ENCODE results near the gene EPB41L1.

Gene EPB41L1

DNA sequence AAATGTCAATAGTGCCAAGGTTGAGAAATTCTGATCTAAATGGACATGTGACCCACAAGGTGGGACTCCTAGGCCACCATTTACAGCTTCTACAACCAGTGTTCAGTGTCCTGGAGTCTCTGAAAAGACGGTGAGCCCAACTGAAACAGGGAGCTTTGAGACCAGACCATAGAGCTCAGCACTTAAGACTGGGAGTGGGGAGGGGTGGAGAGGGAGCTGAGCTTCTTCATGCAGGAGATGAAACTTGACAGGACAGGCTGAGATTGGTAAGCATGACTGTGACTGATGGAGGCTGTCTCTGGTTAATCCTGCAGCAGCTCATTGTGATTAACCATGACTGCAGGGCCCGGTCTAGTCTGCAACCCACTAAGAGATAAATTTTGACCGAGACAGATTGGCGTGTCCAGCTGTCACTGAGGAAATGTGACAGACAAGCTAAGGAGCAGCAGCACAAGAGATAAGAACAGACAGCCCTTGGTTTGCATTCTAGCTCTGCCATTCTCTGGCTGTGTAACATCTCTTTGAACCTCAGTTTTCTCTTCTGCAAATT lies 80.3 kb downstream of the EPB41L1 start:
- no peak for DNase-seq

DNA sequence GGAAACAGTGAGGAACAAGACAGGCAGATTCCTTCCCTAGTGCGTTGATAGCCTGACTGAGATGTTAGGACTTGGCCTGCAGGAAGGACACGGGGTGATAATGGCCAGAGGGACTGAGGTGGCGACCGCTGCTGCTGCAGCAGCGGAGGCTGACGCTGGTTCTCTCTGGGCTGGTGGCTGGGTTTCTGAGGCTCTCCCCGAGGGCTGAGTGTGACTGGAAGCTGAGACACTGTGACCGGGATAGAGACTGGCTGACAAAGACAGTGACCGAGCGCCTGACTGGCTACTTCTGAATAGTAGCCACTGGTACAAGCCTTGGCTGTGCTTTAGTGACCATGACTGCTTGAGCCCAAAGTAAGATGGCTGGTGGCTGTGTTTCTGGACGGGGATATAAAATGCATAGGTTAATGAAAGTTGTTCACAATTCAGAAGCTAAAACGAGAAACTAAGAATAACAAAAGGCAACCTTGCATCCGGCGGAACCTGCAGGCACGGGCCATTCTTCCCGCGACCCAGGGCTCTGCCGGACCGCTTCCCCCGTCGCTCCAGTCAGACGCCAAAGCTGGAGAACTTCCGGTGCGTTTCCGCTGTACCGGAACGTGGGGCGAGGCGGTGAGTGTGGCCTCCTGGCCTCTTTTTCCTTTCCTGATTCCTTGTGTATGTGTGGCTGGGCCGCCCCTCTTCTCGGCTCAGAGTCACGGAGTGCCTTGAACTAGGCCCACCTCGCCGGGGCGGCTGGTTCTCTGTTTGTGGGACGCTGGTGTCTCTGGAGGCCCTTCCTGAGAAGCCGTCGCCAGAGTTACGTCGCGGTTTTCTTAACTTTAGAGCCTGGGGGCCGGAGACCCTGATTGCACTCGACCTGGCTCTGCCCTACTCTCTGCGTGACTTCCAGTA lies 81.6 kb downstream of the EPB41L1 start, which contains the start of gene AAR2:
Gene AAR2, plus strand, starts transcription at position 587 of the 894 bp plus-strand sequence. CDS start 3,391 bp downstream, outside the sequence.
- peak; percentile 68 to 77 for DNase-seq

DNA sequence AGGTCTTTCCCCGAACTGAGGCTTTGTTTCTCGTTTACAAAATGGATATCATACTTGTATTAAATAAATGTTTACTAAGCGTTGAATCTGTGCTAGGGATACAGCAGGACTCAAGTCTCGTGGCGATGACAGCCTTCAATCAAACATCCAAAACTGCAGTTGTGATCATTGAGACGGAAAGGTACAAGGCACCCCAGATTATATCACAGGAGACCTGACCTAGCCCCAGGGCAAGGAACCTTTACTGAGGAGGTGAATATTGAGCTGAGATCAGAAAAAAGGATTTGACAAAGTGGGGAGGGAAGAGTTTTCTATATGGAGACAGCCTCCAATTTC lies 82.2 kb downstream of the EPB41L1 start:
- no peak for DNase-seq

DNA sequence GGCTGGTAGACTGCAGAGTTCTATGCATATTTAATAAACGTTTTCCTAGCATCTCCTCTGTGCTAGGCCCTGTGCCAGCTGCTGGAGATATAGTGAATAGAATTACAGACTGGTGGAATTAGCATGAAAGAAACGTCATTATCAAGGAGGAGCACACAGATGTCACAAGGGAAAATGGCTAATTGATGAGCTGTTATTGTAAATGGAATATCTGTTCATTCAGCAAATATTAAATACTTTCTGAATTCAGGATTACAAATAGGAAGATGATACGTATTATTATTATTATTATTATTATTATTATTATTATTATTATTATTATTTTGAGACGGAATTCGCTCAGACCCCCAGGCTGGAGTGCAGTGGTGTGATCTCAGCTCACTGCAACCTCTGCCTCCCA lies 82.9 kb downstream of the EPB41L1 start:
- DNase-seq, result no peak

DNA sequence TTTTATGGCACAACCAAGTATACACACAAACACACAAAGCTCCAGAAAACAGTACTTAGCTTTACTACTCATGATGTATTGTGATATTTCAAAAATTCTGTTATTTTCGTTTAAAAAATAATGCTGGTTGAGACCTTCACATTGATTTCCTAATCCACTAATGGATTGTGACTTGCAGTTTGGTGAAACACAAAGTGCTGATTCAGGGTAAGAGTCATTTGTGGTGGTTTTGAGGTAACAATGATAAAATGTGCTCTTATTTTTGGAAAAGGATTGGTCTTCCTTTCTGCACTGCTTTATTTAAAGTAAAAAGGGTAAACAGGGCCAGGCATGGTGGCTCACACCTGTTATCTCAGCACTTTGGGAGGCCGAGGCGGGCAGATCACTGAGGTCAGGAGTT lies 83.6 kb downstream of the EPB41L1 start:
- no peak for DNase-seq

DNA sequence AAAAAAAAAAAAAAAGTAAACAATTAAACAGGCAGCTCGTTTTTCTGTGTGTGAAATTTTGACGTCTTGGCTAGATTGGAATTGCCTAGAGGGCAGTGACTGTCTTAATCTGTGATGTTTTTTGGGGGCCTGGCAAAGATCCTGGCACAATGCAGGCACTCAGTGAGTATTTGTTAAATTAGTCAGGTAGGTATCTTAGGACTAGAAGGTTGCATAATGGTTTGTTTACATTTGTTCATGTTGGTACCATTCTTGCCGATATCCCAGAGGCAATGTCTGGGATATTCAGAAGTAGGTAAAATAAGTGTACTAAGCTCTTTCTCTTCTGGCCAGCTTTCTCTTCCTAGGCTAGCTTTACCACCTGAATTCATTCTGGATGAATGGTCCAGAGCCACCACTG lies 84.2 kb downstream of the EPB41L1 start:
- no peak for DNase-seq

DNA sequence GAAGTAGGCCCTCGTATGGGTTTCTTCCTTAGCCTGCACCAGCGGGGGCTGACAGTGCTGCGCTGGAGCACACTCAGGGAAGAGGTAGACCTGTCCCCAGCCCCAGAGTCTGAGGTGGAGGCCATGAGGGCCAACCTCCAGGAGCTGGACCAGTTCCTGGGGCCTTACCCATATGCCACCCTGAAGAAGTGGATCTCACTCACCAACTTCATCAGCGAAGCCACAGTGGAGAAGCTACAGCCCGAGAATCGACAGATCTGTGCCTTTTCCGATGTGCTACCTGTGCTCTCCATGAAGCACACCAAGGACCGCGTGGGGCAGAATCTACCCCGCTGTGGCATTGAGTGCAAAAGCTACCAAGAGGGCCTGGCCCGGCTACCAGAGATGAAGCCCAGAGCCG lies 85.5 kb downstream of the EPB41L1 start:
- no peak for DNase-seq

DNA sequence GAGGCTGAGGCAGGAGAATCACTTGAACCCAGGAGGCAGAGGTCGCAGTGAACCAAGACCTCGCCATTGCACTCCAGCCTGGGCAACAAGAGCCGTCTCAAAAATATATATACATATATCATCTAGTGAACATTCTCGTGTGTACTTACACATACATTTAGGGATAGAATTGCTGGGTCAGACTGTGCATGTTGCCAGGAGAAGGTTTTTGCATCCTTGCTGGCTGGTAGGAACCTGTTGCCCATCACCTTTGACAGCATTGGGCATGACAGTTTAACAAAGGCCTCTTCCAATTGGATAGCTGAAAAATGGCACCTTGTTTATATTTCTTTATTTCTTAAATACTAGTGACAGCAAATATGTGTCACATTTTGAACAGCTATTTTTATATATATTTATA lies 87.1 kb downstream of the EPB41L1 start:
- no peak for DNase-seq

DNA sequence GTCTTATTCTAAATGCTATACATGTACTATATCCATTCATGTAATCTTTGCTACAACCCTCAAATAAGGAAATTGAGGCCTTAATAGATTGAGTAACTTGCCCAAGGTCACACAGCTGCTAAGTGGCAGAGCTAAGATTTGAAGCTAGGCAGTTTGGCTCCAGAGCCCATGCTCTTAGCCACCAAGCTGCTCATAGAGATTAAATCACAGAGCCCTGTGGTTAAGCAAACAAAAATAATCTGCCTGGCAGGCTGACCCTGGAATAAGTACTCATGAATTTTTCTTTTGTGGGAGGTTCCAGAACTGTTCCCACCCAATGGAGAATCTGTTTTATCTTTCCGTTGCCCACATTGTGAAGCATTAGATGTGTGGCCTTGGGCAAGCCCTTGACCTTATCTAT lies 89.2 kb downstream of the EPB41L1 start:
- DNase-seq, result no peak

DNA sequence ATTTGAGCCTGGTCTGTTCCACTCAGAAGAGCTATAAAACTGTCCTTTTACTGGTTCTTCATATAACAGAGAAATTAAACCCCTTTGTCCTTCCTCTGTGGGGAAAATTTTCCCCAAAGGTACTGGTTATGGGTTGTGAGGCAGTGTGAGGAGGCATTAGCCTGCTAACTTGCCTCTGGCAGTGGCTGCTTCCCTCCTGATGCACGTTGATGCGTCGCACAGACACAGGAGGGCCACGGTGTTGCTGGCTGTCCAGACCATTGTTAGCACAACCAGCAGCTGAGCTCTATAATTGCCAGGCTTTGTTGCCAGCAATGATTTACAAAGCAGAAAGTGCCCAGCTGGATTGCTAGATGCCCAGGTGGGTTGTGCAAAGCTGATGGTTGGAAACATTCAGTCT lies 91.9 kb downstream of the EPB41L1 start:
- DNase-seq, result no peak

DNA sequence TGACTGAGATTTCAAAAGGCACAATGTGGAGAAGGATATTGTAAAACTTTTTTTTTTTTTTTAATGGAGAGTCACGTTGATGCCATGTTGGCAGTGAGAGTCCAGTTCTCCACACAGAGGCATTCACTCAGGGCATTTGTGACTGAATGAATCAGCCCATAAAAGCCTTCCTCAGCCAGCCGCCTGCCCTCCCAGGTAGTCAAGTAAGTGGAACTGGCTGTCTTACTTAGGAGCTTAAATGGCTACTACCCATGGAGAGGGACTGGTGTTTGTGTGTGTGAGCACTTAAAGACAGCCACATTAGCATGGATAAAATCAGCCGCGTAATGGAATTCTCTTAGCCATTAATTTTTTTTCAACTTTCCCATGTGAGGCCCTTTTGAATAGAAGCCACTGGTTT lies 94.3 kb downstream of the EPB41L1 start:
- no peak for DNase-seq

DNA sequence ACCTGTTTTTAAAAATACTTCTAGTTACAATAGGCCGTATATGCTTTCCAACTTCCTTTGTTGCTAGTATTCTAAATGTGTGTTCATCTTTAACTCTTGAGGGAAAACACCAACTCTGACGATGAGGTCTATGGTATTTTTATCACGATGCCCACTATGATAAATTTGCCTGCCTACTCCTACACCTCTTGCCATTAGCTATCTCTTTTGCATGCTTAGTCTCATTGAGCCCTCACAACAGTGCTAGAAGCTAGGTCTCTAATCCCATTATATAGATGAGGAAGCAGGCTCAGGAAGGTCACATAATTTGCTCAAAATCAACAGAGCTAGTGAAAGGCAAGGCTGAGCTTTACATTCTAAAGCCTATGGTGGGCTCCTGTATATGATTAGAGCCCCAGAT lies 94.9 kb downstream of the EPB41L1 start:
- DNase-seq, result no peak

DNA sequence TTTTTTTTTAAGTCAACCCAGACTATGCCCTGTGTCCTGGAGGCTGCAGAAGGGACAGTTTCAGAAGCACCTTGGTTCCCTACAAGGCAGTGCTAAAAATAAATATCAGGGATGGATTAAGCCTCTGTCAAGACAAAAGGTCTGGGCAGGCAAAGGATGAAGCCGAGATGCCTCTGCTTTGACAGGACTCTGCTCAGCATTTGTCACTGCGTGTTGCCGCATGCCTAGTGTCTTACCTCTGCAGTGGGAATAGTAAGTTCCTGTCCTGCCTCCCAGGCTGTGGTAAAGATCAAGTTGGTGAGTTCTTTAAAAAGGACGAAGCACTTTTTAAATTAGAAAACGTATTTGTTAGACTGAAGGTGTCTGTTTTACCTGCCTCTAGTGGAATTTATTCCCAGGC lies 96.9 kb downstream of the EPB41L1 start:
- no peak for DNase-seq

DNA sequence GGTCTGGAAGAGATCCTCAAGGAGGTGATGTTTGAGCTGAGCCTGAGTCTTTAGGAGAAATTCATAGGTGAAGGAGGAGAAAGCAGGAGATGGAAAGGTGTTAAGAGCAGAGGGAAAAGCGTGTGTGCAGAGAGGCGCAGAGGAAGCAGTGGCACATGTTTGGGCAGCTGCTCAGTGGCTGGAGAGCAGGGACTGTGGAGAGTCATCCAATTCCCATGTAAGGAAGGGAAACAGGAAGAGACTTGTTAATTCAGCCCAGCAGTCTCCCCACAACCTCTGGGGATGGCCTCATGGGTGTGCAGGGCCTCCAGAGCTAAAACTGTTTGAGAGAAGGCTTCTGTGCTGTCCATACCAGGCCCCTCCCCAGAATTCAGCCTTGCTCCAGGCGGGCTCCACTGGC lies 98.0 kb downstream of the EPB41L1 start:
- DNase-seq, result no peak

DNA sequence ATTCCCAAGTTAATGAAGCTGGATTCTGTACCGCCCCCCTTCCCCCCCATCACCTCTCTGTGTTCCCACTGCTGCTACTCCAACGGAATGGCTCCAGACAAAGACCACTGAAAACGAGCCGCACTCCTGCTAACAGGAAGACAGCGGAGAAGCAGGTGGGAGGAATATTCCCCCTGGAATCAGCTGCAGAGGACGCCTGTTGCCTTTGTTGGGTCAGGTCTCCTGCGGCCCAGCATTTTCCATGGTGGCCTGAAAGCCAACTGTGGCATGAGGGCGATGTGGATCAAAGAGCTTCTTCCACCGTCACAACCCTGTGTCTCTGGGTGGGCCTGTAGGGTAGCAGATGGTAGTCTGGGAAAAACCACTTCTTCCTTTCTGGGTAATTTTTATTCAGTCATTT lies 98.5 kb downstream of the EPB41L1 start:
- DNase-seq, result no peak

DNA sequence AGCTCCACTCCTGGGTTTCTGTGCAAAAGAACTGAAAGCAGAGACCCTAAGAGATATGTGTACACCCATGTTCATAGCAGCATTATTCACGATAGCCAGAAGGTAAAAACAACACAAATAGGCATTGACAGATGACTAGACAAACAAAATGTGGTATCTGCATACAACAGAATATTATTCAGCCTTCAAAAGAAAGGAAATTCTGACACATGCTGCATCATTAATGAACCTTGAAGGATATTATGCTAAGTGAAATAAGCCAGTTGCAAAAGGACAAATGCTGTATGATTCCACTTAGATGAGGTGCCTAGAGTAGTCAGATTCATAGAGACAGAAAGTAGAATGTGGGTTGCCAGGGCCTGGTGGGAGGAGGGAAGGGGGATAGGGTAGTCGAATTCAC lies 99.5 kb downstream of the EPB41L1 start:
- no peak for DNase-seq

DNA sequence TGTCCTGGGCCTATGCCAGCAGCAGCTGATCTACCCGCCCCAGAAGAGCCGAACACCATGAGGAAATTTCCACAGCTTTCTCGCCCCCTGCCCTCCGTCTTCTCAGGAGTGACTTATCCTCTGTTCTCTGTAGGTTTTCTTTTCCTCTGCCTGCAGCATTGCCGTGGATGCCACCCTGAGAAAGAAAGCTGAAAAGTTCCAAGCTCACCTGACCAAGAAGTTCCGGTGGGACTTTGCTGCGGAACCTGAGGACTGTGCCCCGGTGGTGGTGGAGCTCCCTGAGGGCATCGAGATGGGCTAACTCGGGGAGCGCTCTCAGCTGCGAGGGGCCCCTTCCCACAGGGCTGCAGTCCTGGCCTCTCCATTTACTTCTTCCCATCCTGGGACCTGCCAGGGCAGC lies 100.9 kb downstream of the EPB41L1 start:
- DNase-seq, result no peak

DNA sequence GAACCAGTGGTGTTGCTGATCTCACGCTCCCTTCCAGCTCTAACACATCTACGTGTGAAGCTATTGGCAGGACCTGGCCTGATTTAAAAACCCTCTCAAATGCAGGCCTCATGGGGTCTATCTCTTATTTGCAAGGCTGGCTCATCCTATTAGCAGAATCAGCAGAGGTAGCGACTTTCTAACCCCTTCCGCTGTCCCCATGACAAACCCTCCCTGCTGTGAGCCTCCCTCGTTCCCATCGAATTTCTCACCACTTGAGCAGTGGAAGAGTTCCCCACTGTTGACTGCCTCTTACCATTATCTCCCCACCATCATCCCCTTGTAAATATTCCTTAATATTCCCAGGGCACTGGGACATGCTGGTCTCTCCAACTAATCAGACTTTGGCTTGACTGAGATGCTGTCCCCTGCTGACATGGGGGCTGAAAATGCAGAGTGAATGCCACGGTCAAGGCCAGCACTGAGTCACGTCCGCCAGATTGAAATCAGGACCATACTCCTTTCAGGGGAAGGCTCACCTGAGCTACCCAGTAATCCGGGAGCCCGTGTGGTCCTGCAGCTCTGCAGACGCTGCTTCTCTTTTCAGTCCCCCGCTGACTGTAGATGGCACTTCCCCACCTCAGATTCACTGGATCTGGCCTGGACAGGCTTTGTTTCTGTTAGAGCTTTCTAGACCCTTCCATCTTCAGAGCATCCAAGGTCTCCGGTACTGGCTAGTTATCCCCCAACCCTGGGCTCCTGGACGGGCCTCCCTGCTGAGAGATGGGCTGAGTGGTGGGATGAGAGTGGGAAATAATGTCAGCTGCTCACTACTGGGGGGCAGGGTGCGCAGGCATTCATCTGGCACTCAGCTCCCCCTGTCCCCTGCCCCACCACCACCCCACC lies 104.9 kb downstream of the EPB41L1 start:
- no peak for DNase-seq

DNA sequence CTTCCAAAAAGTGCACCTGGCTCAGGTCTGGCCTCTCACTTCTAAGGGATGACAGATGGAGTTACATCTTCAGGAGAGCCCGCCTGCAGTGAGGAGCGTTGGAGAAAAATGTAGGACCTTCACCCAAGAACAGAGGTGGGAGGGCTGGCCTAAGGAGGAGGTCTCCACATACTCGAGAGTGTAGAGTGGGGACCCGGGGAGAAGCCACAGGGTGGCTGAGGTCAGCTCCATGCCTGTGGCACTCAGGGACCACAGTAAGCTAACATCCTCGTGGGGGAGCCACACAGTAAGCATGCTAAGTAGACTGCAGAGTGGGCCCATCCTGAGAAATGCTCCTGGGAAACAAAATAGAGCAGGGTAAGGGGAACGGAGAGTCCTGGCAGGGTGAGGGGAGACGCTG lies 105.8 kb downstream of the EPB41L1 start:
- DNase-seq, result no peak

DNA sequence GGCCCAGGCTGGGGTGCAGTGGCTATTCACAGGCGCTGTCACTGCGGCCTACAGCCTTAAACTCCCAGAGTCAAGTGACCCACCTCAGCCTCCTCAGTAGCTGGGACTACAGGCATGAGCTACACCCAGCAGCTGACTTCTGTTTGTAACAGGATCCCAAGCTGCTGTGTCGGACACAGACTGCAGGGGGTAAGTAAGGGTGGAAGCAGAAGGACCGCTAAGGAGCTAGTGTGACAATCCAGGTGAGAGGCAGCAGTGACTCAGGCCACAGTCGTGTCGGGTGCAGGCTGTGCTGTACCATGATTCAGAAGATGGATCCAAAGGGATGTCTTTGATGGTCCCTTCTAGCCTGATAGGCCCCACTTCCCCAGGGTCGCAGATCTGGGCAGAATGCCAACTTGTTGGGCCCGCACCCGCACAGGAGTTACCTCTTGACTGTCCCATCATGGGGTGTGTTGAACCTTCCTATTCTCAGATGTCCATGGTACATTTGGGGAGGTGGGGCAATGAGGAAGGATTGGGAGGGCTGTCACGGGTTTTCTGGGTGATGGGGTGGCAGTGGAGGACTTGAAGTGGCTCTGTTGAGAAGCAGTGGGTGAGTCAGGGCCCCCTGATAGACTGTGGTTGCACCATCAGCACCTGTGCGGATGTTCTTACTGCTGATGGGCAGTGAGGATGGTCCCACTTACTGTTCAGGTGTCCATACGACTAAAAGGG lies 107.0 kb downstream of the EPB41L1 start:
- DNase-seq, result no peak

DNA sequence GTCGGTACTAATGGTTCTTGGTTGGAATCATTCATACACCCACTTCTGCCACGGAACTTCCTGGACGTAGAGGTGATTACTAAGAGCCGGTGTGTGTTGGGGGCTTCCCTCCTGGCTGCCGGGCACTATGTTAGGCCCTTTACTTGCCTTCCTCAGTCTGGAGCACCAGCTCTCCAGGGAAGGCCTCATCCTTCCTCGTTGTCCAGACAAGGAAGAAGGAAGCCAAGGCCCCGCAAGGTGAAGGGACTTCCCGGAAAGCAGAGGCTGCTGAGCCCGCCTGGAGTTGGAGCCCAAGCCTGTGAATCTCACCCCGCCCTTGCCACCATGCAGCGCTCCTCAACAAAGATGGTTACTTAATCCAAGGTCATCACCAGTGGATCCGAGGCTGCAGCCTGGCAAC lies 107.9 kb downstream of the EPB41L1 start:
- no peak for DNase-seq

DNA sequence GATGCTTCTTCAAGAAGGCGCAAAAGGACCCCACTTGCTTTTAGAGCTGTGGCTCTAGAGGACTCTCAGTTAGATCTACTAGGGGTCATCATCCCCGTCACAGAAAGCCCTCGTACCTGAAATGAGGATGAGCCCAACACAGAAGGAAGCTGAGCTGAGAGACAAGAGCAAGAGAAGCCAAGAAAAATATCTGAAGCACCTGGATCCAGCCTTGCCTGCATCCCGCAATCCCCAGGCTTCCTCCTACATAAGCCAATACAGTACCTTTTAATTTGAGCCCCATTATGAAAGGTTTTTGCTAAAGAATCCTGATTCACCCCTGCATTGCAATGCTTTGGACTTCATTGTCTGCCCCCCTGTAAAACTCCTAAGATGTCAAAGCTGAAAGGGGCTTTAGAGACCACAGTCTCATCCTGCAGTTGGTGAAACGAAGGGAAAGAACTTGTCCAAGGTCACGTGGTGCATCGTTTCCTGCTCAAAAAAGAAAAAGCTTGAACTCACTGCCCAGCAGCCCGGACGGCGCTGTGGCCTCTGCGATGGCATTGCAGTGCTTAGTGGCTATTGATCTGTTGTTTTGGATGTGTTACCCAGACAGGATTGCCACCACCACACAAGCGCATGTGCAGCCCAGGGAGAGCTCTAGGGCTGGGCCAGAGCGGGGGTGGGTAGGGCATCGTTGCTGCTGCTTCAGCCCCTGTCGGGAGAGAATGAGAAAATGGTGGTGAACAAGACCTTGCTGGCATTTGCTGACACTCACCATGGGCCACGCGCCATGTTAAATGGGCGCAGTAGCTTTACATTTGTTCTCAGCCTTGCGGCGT lies 110.1 kb downstream of the EPB41L1 start:
- no peak for DNase-seq

Data from CD4-positive, alpha-beta T cell treated with Interferon alpha-2 for 1 hour (primary cell).